ENCODE measurements around the gene CATSPERB.
"Not testable (repeated sequence)": the region's sequence is repeated elsewhere in the genome, so short reads cannot be mapped to it uniquely, and the experiment has no call there.

The CATSPERB gene

DNA sequence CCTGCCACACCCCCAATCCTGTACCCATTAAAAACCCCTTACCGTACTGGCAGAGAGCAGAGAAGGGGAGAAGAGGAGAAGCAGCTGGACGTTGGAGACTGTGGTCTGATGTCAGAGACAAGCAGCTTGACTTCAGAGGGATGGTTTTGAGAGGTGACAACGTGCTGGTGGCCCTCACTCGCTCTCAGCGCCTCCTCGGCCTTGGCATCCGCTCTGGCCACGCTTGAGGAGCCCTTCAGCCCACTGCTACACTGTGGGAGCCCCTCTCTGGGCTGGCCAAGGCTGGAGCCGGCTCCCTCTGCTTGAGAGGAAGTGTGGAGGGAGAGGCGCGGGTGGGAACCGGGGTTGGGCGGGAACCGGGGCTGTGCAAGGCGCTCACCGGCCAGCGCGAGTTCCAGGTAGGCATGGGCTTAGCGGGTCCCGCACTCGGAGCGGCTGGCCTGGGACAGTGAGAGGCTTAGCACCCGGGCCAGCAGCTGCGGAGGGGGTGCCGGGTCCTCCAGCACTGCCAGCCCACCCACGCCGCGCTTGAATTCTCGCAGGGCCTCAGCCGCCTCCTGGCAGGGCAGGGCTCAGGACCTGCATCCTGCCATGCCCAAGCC lies 154.2 kb downstream of the CATSPERB start:
- no peak for DNase-seq

- no peak for DNase-seq
These were observed 156.2 kb downstream of the CATSPERB start for GRCh38 chr14:91575469-91576208.

DNA sequence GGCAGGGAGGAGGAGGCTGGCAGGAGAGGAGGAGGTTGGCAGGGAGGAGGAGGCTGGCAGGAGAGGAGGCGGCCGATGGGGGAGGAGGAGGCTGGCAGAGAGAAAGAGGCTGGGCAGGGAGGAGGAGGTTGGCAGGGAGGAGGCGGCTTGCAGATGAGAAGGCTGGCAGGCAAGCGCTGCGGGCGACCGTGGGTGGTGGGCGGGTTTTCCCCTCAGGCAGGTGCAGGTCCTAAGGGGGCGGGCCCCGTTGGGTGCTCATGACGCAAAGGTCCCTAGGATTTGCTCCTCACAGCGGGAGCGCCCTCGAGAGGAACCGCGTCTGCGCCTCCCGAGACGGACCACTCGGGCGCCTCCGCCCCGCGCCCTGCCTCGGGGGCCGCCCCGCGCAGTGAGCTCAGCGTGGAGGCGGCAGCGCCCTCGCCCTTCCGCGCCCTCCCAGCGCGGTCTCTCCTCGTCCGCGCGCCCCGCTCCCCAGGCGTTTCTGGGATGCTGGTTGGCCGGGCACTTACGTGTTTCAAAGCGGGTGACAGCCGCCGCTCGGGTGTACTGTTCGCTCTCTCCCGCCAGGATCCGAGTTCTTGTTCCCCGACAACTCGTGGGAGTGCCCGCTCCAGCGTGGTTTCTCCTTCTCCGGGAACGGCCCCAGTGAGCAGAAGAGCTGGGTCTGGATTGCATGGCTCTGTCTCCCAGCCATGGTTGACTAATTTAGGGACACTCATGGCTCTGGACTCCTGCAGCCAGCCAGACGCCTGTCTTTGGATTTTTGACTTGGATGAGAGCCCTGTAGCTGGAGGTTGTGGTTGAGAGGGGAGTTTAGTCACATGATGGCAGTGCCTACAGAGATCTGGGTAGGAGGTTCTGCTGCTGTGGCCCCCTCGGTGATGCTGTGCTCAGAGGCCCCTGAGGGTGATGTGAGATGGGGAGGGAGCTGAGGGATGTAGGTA lies 157.7 kb downstream of the CATSPERB start:
- DNase-seq = peak; percentile 67

GRCh38 chr14:91573528-91573893 lies 158.4 kb downstream of the CATSPERB start:
- no peak for DNase-seq

GRCh38 chr14:91570021-91570420 lies 161.9 kb downstream of the CATSPERB start:
- no peak for DNase-seq

GRCh38 chr14:91569301-91569700 lies 162.6 kb downstream of the CATSPERB start:
- DNase-seq = no peak

- DNase-seq = no peak
These were observed 163.3 kb downstream of the CATSPERB start for GRCh38 chr14:91568626-91569025.

- not testable (repeated sequence) for DNase-seq
These were observed 164.1 kb downstream of the CATSPERB start for GRCh38 chr14:91567827-91568226.

GRCh38 chr14:91555531-91555930 lies 176.4 kb downstream of the CATSPERB start:
- no peak for DNase-seq

GRCh38 chr14:91554535-91555332 lies 177.2 kb downstream of the CATSPERB start:
- no peak for DNase-seq

DNA sequence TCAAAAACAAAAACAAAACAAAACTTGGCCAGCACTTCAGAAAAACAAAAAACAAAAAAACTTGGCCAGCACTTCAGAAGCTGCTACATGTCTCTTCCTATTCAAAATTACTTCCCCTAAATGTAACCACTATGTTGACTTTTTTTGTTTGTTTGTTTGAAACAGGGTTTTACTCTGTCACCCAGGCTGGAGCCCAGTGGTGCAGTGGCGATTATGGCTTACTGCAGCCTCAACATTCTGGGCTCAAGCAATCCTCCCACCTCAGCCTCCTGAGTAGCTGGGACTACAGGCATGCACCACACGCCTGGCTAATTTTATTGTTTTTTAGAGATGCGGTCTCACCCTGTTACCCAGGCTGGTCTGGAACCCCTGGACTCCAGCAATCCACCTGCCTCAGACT lies 183.8 kb downstream of the CATSPERB start:
- DNase-seq = no peak

- DNase-seq = no peak
These were observed 185.8 kb downstream of the CATSPERB start for GRCh38 chr14:91545946-91546716.

- DNase-seq = no peak
These were observed 186.7 kb downstream of the CATSPERB start for GRCh38 chr14:91545204-91545603.

DNA sequence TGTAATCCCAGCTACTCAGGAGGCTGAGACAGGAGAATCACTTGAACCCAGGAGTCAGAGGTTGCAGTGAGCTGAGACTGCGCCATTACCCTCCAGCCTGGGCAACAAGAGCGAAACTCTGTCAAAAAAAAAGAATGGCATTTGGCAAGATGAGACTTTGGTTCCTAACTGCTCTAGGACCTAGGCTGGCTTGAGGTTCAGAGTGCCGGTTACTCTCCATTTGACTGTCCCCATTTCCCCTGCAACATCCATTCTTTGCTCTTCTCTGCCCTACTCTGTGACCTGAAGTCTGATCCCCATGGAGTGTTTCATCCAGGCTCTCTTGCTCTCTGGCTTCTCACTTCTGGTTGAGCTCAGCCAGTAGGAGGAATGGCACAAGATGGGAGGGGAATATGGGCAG lies 195.6 kb downstream of the CATSPERB start:
- DNase-seq = no peak

GRCh38 chr14:91534059-91534458 lies 197.8 kb downstream of the CATSPERB start:
- DNase-seq = not testable (repeated sequence)

DNA sequence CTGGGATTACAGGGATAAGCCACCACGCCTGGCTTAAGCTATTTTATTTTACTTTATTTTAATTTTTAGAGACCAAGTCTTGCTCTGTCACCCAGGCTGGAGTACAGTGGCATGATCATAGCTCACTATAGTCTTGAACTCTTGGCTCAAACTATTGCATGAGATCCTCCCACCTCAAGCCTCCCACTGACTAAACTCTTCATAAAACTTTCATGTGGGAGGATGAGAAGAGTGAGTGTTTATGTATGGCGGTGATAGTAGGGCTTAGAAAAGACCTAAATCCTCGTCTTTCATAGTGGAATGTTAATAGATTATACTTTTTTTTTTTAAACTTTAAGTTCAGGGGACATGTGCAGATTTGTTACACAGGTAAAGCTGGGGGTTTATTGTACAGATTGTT lies 198.3 kb downstream of the CATSPERB start:
- no peak for DNase-seq

All from fibroblast of skin of abdomen (primary cell).